OCI-LY1 (cell line): ENCODE results near the gene RAPGEF4.

Experiments
- CTCF ChIP-seq: fragments of 200-600 bp; sonication (generic), shearing (Covaris generic); IDR thresholded peaks from 2 replicates; pipeline ENCODE4 v1.5.1; 2017; ENCODE audit warnings: mild to moderate bottlenecking, antibody characterized with exemption, low read length, moderate library complexity, mixed read lengths
- EZH2 ChIP-seq: fragments of 200-600 bp; sonication (generic), shearing (Covaris generic); IDR thresholded peaks from 2 replicates; pipeline ENCODE4 v1.8.0; 2017; ENCODE audit warnings: borderline replicate concordance, mixed run types, mild to moderate bottlenecking, antibody characterized with exemption, low read length, moderate library complexity, mixed read lengths

- TF ChIP-seq CTCF (no peak), EZH2 (no peak)
Observed at GRCh38 chr2:172804423-172804822, 68.8 kb downstream of the RAPGEF4 start.
